Measurements from ENCODE around the gene ZFP62.
"Not testable (repeated sequence)": the region's sequence is repeated elsewhere in the genome, so short reads cannot be mapped to it uniquely, and the experiment has no call there.

The ZFP62 gene

GRCh38 chr5:180901319-180902009, 40.4 kb upstream of the ZFP62 start:
- TF ChIP-seq, protein P1, sequence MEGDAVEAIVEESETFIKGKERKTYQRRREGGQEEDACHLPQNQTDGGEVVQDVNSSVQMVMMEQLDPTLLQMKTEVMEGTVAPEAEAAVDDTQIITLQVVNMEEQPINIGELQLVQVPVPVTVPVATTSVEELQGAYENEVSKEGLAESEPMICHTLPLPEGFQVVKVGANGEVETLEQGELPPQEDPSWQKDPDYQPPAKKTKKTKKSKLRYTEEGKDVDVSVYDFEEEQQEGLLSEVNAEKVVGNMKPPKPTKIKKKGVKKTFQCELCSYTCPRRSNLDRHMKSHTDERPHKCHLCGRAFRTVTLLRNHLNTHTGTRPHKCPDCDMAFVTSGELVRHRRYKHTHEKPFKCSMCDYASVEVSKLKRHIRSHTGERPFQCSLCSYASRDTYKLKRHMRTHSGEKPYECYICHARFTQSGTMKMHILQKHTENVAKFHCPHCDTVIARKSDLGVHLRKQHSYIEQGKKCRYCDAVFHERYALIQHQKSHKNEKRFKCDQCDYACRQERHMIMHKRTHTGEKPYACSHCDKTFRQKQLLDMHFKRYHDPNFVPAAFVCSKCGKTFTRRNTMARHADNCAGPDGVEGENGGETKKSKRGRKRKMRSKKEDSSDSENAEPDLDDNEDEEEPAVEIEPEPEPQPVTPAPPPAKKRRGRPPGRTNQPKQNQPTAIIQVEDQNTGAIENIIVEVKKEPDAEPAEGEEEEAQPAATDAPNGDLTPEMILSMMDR (IDR thresholded peaks at IDR 0.05; ENCODE audit: control extremely low read depth, extremely low read depth, low read depth, missing control alignments), result no peak
- ChIA-PET CTCF (no interaction called here), POLR2A (no interaction called here)
- DNase-seq (ENCODE audit: extremely low spot score), result no peak

- ChIA-PET CTCF (interaction anchor here (0.9 to 1.0 kb wide), 2 partner anchors 27 to 116 kb away, joined by 3 read pairs; no protein-coding TSS in a partner anchor), POLR2A (no interaction called here)
- TF ChIP-seq, protein P1 (IDR thresholded peaks at IDR 0.05; ENCODE audit: control extremely low read depth, extremely low read depth, low read depth, missing control alignments), result no peak
- DNase-seq (ENCODE audit: extremely low spot score), result no peak
These were observed 39.1 kb upstream of the ZFP62 start for GRCh38 chr5:180900178-180900577.

- no peak for DNase-seq (ENCODE audit: extremely low spot score)
- CTCF ChIA-PET, result no interaction called here
- TF ChIP-seq, protein P1 (IDR thresholded peaks at IDR 0.05; ENCODE audit: control extremely low read depth, extremely low read depth, low read depth, missing control alignments), result no peak
- POLR2A ChIA-PET, result no interaction called here
These were observed 37.7 kb upstream of the ZFP62 start, which contains the start of gene BTNL8 for GRCh38 chr5:180898621-180899246. TSS of gene BTNL8 (plus strand) at chr5:180899159. CDS start at chr5:180899311, 152 bp downstream.

DNA sequence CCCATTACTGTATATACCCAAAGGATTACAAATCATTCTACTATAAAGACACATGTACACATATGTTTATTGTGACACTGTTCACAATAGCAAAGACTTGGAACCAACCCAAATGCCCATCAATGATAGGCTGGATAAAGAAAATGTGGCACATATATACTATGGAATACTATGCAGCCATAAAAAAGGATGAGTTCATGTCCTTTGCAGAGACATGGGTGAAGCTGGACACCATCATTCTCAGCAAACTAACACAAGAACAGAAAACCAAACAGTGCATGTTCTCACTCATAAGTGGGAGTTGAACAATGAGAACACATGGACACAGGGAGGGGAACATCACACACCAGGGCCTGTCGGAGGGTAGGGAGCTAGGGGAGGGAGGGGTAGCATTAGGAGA, 34.3 kb upstream of the ZFP62 start:
- DNase-seq (ENCODE audit: extremely low spot score); CTCF ChIA-PET; POLR2A ChIA-PET: not testable (repeated sequence)

DNA sequence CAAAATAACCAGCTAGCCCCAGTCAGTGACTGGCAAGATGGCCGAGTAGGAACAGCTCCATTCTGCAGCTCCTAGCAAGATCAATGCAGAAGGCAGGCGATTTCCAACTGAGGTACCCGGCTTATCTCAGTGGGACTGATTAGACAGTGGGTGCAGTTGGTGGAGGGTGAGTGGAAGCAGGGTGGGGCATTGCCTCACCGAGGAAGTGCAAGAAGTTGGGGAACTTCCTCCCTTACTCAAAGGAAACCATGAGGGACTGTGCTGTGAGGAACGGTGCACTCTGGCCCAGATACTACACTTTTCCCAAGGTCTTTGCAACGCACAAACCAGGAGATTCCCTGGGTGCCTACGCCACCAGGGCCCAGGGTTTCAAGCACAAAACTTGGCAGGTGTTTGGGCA, 28.3 kb upstream of the ZFP62 start:
- CTCF ChIA-PET, result no interaction called here

DNA sequence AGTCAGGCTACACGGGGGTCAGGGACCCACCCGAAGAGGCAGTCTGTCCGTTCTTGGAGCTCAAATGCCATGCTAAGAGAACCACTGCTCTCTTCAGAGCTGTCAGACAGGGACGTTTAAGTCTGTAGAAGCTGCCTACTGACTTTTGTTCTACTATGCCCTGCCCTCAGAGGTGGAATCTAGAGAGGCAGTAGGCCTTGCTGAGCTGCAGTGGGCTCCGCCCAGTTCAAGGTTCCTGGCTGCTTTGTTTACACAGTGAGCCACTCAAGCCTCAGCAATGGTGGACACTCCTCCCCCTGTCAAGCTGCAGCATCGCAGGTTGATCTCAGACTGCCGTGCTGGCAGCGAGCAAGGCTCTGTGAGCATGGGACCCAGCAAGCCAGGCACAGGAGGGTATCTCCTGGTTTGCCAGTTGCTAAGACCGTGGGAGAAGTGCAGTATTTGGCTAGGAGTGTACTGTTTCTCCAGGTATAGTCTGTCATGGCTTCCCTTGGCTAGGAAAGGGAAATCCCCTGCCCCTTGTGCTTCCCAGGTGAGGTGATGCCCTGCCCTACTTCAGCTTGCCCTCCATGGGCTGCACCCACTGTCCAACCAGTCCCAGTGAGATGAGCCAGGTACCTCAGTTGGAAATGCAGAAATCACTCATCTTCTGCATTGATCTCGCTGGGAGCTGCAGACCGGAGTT, 24.9 kb upstream of the ZFP62 start:
- DNase-seq (ENCODE audit: extremely low spot score); POLR2A ChIA-PET: not testable (repeated sequence)
- CTCF ChIA-PET, result interaction anchor here (1.3 kb wide), 1 partner anchor 16 kb away, joined by 3 read pairs; no protein-coding TSS in a partner anchor

More for the DNA sequence above, 28.3 kb upstream of the ZFP62 start:
- TF ChIP-seq, protein P1 (IDR thresholded peaks at IDR 0.05; ENCODE audit: control extremely low read depth, extremely low read depth, low read depth, missing control alignments), result no peak
- no peak for DNase-seq (ENCODE audit: extremely low spot score)
- POLR2A ChIA-PET, result no interaction called here

GRCh38 chr5:180875860-180876426, 14.9 kb upstream of the ZFP62 start:
- no peak for DNase-seq (ENCODE audit: extremely low spot score)
- ChIA-PET CTCF (no interaction called here), POLR2A (no interaction called here)
- TF ChIP-seq, protein P1 (IDR thresholded peaks at IDR 0.05; ENCODE audit: control extremely low read depth, extremely low read depth, low read depth, missing control alignments), result no peak
